ENCODE data around the gene CAMTA1.

DNA sequence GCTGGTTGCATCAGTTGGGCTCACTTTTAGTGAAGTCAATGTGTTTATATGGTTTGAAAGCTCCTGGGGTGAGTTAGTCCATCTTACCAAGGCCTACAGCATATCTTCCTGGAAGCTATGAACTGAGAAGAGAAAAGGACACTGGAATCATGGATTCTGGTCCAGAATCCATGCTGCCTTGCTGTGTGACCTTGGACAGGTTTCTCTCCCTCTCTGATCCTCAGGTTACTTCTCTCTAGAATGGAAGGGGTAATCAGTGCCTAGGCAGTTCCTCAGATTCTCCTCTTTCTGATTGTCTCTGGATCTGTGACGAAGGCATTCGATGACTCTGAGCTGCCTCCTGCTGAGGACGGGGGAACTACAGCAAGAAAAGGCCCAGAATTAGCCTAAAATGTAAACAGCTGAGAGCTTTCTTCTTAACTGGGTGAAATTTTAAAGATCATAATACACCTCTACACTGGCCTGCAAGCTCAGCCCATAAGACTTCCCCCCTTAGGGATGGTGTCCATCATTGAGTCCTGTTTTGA is 560.9 kb downstream of the CAMTA1 start:
- TF ChIP-seq TAF1 (IDR thresholded peaks at IDR 0.05; ENCODE audit: low read depth) (no peak), CTCF (IDR thresholded peaks at IDR 0.05; ENCODE audit: poor library complexity, severe bottlenecking) (no peak), EZH2 (IDR thresholded peaks at IDR 0.05; ENCODE audit: borderline replicate concordance, insufficient read depth, low read length, poor library complexity, severe bottlenecking) (no peak), POLR2AphosphoS5 (IDR thresholded peaks at IDR 0.05) (no peak)

All from neural cell (in vitro differentiated cells).